T-cell (primary cell): ENCODE data around the gene AREG. TPM values are rescaled to one million over a fixed set of nuclear protein-coding genes. Genes with fewer than 3 reads are reported as not detected.
A peak's percentile ranks its signal among the peaks of the same experiment; 100 is the strongest.
"Not testable (repeated sequence)": the region's sequence is repeated elsewhere in the genome, so short reads cannot be mapped to it uniquely, and the experiment has no call there.

ENCODE experiments used
- ATAC-seq, 4 experiments: fragments of 200-7000 bp in 3 of 4; fragments of 150-1000 bp in 1 of 4; cut with Tn5 transposase; replicated peaks in 1 of 4; 1 replicate in 3 of 4; 2 replicates in 1 of 4; pipeline ENCODE4 v1.10.0; 2021; ENCODE audit warnings: moderate library complexity in 3 of 4, mild to moderate bottlenecking in 2 of 4, moderate number of reproducible peaks in 1 of 4
- CTCF ChIA-PET, 2 donors: fragments of 300-600 bp; sonication (Branson Sonifier 250); formaldehyde crosslinking; loops; one replicate each; lab custom pipeline; 2022; ENCODE audit warnings: antibody characterized with exemption in 2 of 2; lab: Charles Lee
- POLR2A ChIA-PET, 2 donors: fragments of 300-600 bp; sonication (Branson Sonifier 250); formaldehyde crosslinking; loops; one replicate each; lab custom pipeline; 2022; ENCODE audit warnings: antibody characterized with exemption in 2 of 2; lab: Charles Lee
- DNase-seq, 35 experiments: peaks; one replicate each; pipeline versions ENCODE4 v3.0.0 to v3.0.0-alpha.2; 2013 to 2023
- H3K27ac ChIP-seq: one replicate; pipeline ENCODE4 v1.5.1; 2013; ENCODE audit warnings: low read length
- H3K27me3 ChIP-seq, 2 experiments: replicated peaks in 1 of 2; 1 replicate in 1 of 2; 2 replicates in 1 of 2; pipeline versions ENCODE4 v1.6.1 to v1.7.0; 2013; ENCODE audit warnings: low read length in 1 of 2, mixed read lengths in 1 of 2; ENCODE audit not compliant: control insufficient read depth in 2 of 2, insufficient read depth in 2 of 2; ENCODE audit errors: extremely low read depth in 1 of 2
- H3K36me3 ChIP-seq, 2 donors: 1 replicate in 1 of 2; 2 replicates in 1 of 2; pipeline versions ENCODE4 v1.6.1 to v1.7.0; 2013; ENCODE audit warnings: low read length in 1 of 2; ENCODE audit not compliant: control insufficient read depth in 2 of 2, insufficient read depth in 1 of 2; ENCODE audit errors: extremely low read depth in 1 of 2
- H3K4me1 ChIP-seq, 2 experiments: 1 replicate in 1 of 2; 2 replicates in 1 of 2; pipeline versions ENCODE4 v1.6.1 to v1.7.0; 2013; ENCODE audit warnings: low read length in 2 of 2, mixed read lengths in 1 of 2; ENCODE audit not compliant: insufficient read depth in 2 of 2, control insufficient read depth in 1 of 2; ENCODE audit errors: extremely low read depth in 1 of 2
- H3K4me3 ChIP-seq, 2 donors: 1 replicate in 1 of 2; 2 replicates in 1 of 2; pipeline versions ENCODE4 v1.5.1 to v1.7.0; 2013; ENCODE audit warnings: mild to moderate bottlenecking in 2 of 2, low read length in 1 of 2, moderate library complexity in 1 of 2; ENCODE audit not compliant: control insufficient read depth in 1 of 2; ENCODE audit errors: extremely low read depth in 1 of 2
- H3K9me3 ChIP-seq: 2 replicates; pipeline ENCODE4 v1.7.0; 2013
- H3K27ac Mint-ChIP-seq, 2 donors: one replicate each; pipeline ENCODE4 v1.8.0; 2020 to 2021; ENCODE audit warnings: mild to moderate bottlenecking in 2 of 2, mixed read lengths in 2 of 2
- H3K27me3 Mint-ChIP-seq, 2 donors: one replicate each; pipeline ENCODE4 v1.8.0; 2021 to 2022; ENCODE audit warnings: mixed read lengths in 2 of 2
- H3K36me3 Mint-ChIP-seq: one replicate; pipeline ENCODE4 v1.8.0; 2021; ENCODE audit warnings: mixed read lengths
- H3K4me1 Mint-ChIP-seq, 3 donors: one replicate each; pipeline ENCODE4 v1.8.0; 2020 to 2022; ENCODE audit warnings: mixed read lengths in 3 of 3, mild to moderate bottlenecking in 1 of 3
- H3K4me3 Mint-ChIP-seq, 3 donors: one replicate each; pipeline ENCODE4 v1.8.0; 2020 to 2022; ENCODE audit warnings: mild to moderate bottlenecking in 3 of 3, mixed read lengths in 3 of 3, moderate library complexity in 3 of 3
- H3K9me3 Mint-ChIP-seq, 3 donors: one replicate each; pipeline ENCODE4 v1.8.0; 2020 to 2022; ENCODE audit warnings: mixed read lengths in 3 of 3
- WGBS: methylation state at CpG from one replicate; pipeline ENCODE4 v1.1.5; 2013; ENCODE audit warnings: missing lambda C conversion rate; ENCODE audit not compliant: insufficient coverage; 5-methylcytosine and 5-hydroxymethylcytosine counted together
- total RNA-seq, 35 experiments: library from RNA in 6 of 35; stranded (reverse) in 6 of 35; fragments of 120-200 nt in 1 of 35; gene quantifications; one replicate each; pipeline versions ENCODE4 v1.2.1 to v1.2.4 and lab custom pipeline; 2013 to 2026

Gene AREG, protein sequence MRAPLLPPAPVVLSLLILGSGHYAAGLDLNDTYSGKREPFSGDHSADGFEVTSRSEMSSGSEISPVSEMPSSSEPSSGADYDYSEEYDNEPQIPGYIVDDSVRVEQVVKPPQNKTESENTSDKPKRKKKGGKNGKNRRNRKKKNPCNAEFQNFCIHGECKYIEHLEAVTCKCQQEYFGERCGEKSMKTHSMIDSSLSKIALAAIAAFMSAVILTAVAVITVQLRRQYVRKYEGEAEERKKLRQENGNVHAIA
- total RNA-seq (10 to 100 TPM in 2 of 5 donors, 1 to 10 TPM in 1, under 1 TPM in 2; 0.54 to 29.4 (median 1.1) TPM), total RNA-seq (lab: John Stamatoyannopoulos, UW) (0.14 to 70.6 (median 21.5) reads per million in 29 experiments)
- 8.9 TPM for total RNA-seq (2013)

GRCh38 chr4:74444891-74445642 is at the start of gene AREG:
TSS of gene AREG (plus strand) at chr4:74445136. CDS start at chr4:74445346, 210 bp downstream.
- under 1% methylated on average over 56 of the region's 64 CpGs for WGBS
- Mint-ChIP-seq H3K4me1 (peaks cover 14 to 17% (median 14%) of the 10 kb centered on the region in 3 donors), H3K9me3 (no peaks in the 10 kb centered on the region), H3K36me3 (peaks cover 8% of the 10 kb centered on the region), H3K27me3 (no peaks in the 10 kb centered on the region), H3K4me3 (peak within 1 kb of the TSS; percentile 89 to 99 (median 92)), H3K27ac (peak within 1 kb of the TSS; percentile 87 to 93)
- POLR2A ChIA-PET: interaction anchor here (0.6 to 1.9 kb wide), 12 partner anchors 8 to 1655 kb away, joined by 3 to 24 read pairs (median 3); partner anchors contain the start of gene EREG (in 1 of the 2)
- Histone ChIP-seq H3K27ac (peak within 1 kb of the TSS; percentile 92), H3K36me3 (no peaks in the 10 kb centered on the region), H3K4me1 (peaks cover 0 to 11% of the 10 kb centered on the region in 2 experiments), H3K27me3 (peaks cover 0 to 4% of the 10 kb centered on the region in 2 experiments), H3K4me3 (peak within 1 kb of the TSS; percentile 63 to 87), H3K9me3 (no peaks in the 10 kb centered on the region)
- peak; percentile 65 to 97 (median 92) for DNase-seq
- CTCF ChIA-PET: interaction anchor here (0.7 to 1.6 kb wide), 8 partner anchors 46 to 217 kb away, joined by 3 to 8 read pairs (median 4); no protein-coding TSS in a partner anchor
- peak; percentile 93 to 94 (median 93) for ATAC-seq

GRCh38 chr4:74395633-74396032 is 49.3 kb upstream of the AREG start:
- no peak overlapping the region for H3K27ac Mint-ChIP-seq
- DNase-seq (no peak), ATAC-seq (no peak)
- ChIA-PET CTCF (interaction anchor here (0.5 to 2.0 kb wide), 3 partner anchors 11 to 304 kb away, joined by 3 to 5 read pairs (median 3); no protein-coding TSS in a partner anchor), POLR2A (interaction anchor here in 1 of 2 donors (0.6 kb wide), 1 partner anchor 10 kb away, joined by 3 read pairs; no protein-coding TSS in a partner anchor)
- no peak overlapping the region for H3K4me3 Mint-ChIP-seq
- no peaks in the 10 kb centered on the region for H3K4me1 ChIP-seq
- H3K27me3 Mint-ChIP-seq: no peaks in the 10 kb centered on the region
- H3K36me3 Mint-ChIP-seq: no peaks in the 10 kb centered on the region
- H3K36me3 ChIP-seq: no peaks in the 10 kb centered on the region
- H3K9me3 Mint-ChIP-seq: no peaks in the 10 kb centered on the region
- 38% methylated on average over 1 of the region's 2 CpGs for WGBS
- no peak overlapping the region for H3K4me3 ChIP-seq
- no peak overlapping the region for H3K27ac ChIP-seq
- peaks cover 5 to 10% (median 7%) of the 10 kb centered on the region in 3 donors for H3K4me1 Mint-ChIP-seq
- H3K27me3 ChIP-seq: no peaks in the 10 kb centered on the region
- H3K9me3 ChIP-seq: no peaks in the 10 kb centered on the region

DNA sequence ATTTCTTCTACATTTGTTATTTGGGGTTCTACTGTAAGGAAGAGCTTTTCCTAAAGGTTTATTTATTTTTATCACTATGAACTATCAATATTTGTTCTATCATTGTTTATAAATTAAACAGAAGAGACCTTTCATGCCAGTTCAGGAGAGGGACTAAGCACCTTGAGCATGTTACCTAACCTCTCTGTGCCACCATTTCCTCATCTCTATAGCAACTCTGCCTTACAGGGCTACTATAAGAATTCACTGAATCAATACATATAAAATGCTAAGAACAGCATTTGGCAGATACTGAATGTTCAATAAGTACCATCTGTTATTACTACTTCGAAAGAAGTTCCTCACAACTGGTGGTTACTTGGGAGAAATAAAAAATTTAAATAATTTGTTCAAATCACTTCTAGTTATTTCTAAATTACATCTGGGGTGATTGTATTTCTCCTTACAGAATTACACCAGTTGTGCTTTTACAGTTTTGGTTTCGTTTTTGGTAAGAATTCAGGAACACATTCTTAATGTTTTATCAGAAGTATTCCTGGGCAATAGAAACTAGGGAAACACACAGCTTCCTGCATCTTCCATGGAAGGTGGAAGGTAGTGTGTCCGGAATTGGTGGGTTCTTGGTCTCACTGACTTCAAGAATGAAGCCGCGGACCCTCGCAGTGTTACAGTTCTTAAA is 47.0 kb upstream of the AREG start:
- ChIA-PET POLR2A (interaction anchor here (1.1 to 3.2 kb wide), 4 partner anchors 19 to 49 kb away, joined by 3 to 24 read pairs (median 7); partner anchors contain the start of gene AREG (in 1 of the 2)), CTCF (interaction anchor here (0.5 to 2.2 kb wide), 5 partner anchors 17 to 225 kb away, joined by 3 to 8 read pairs (median 3); partner anchors contain the start of gene AREG (in 1 of the 2))
- no peaks in the 10 kb centered on the region for H3K27me3 ChIP-seq
- H3K4me1 ChIP-seq: no peaks in the 10 kb centered on the region
- peak overlapping the region; percentile 98 for H3K27ac Mint-ChIP-seq
- no peaks in the 10 kb centered on the region for H3K27me3 Mint-ChIP-seq
- peak overlapping the region; percentile 59 to 70 for H3K4me3 ChIP-seq
- H3K4me3 Mint-ChIP-seq: peak overlapping the region; percentile 94 to 96 (median 95)
- H3K9me3 ChIP-seq: no peaks in the 10 kb centered on the region
- peak overlapping the region; percentile 84 for H3K27ac ChIP-seq
- ATAC-seq: peak; percentile 64 to 81 (median 77)
- DNase-seq: peak in 1 of 35 experiments; percentile 60
- H3K36me3 ChIP-seq: no peaks in the 10 kb centered on the region
- H3K4me1 Mint-ChIP-seq: peaks cover 5 to 13% (median 7%) of the 10 kb centered on the region in 3 donors
- no peaks in the 10 kb centered on the region for H3K9me3 Mint-ChIP-seq
- no peaks in the 10 kb centered on the region for H3K36me3 Mint-ChIP-seq
- WGBS: 13% methylated on average over 4 of the region's 6 CpGs

- not testable (repeated sequence) for H3K27me3 Mint-ChIP-seq, H3K36me3 ChIP-seq, H3K36me3 Mint-ChIP-seq, H3K4me3 ChIP-seq, H3K9me3 Mint-ChIP-seq, H3K4me1 ChIP-seq, H3K27me3 ChIP-seq, H3K9me3 ChIP-seq
- 97% methylated on average over 28 of the region's 32 CpGs for WGBS
- DNase-seq (peak in 1 of 35 experiments; percentile 4), ATAC-seq (peak in 1 of 4 experiments; percentile 21)
- H3K4me3 Mint-ChIP-seq: peak overlapping the region; percentile 94 to 96 (median 95)
- peak overlapping the region; percentile 84 for H3K27ac ChIP-seq
- peaks cover 5 to 14% (median 7%) of the 10 kb centered on the region in 3 donors for H3K4me1 Mint-ChIP-seq
- CTCF ChIA-PET: interaction anchor here (0.8 to 1.4 kb wide), 4 partner anchors 19 to 46 kb away, joined by 3 to 4 read pairs (median 3); partner anchors contain the start of gene AREG (in 2 of the 2)
- POLR2A ChIA-PET: interaction anchor here (1.1 to 3.2 kb wide), 4 partner anchors 21 to 48 kb away, joined by 3 to 24 read pairs (median 7); partner anchors contain the start of gene AREG (in 1 of the 2)
- H3K27ac Mint-ChIP-seq: peak overlapping the region; percentile 98
These were observed 45.9 kb upstream of the AREG start for GRCh38 chr4:74398894-74399589.

- H3K27ac ChIP-seq: no peak overlapping the region
- no peak overlapping the region for H3K4me3 Mint-ChIP-seq
- no peaks in the 10 kb centered on the region for H3K4me1 ChIP-seq
- WGBS: 91% methylated on average over 7 of the region's 10 CpGs
- DNase-seq (no peak), ATAC-seq (no peak)
- no peaks in the 10 kb centered on the region for H3K27me3 ChIP-seq
- H3K4me1 Mint-ChIP-seq: peaks cover 5 to 14% (median 7%) of the 10 kb centered on the region in 3 donors
- H3K27me3 Mint-ChIP-seq: no peaks in the 10 kb centered on the region
- ChIA-PET POLR2A (interaction anchor here (0.6 kb wide), 2 partner anchors 226 to 1620 kb away, joined by 3 to 4 read pairs; no protein-coding TSS in a partner anchor), CTCF (interaction anchor here in 1 of 2 donors (0.6 kb wide), 1 partner anchor 43 kb away, joined by 3 read pairs; no protein-coding TSS in a partner anchor)
- no peaks in the 10 kb centered on the region for H3K9me3 Mint-ChIP-seq
- H3K36me3 Mint-ChIP-seq: no peaks in the 10 kb centered on the region
- no peak overlapping the region for H3K27ac Mint-ChIP-seq
- H3K36me3 ChIP-seq: no peaks in the 10 kb centered on the region
- no peaks in the 10 kb centered on the region for H3K9me3 ChIP-seq
- H3K4me3 ChIP-seq: no peak overlapping the region
These were observed 44.5 kb upstream of the AREG start for GRCh38 chr4:74400395-74400794.
